ENCODE data around the gene GOLGA8M. TPM values are rescaled to one million over a fixed set of nuclear protein-coding genes. Genes with fewer than 3 reads are reported as not detected.
"Not testable (repeated sequence)": the region's sequence is repeated elsewhere in the genome, so short reads cannot be mapped to it uniquely, and the experiment has no call there.

GOLGA8M gene
- total and polyA plus RNA-seq, 2 of the 8 experiments (the other 6 are each of a cell fraction or from before 2014, with no cell fraction given) = not detected

GRCh38 chr15:28702427-28702826 is 9.8 kb downstream of the GOLGA8M start:
- not testable (repeated sequence) for H3K56ac ChIP-seq (replicated peaks; ENCODE audit: insufficient read length, low read depth, low read length); H3K4me2 ChIP-seq (ENCODE audit: insufficient read depth in 1 of 2, low read depth in 2 of 2, low read length in 2 of 2)
- 89% methylated on average over 10 of the region's 11 CpGs; no CpG with 5 or more reads in 1 of the 2 experiments for WGBS, 2 experiments (ENCODE audit: extremely low coverage in 1 of 2, insufficient coverage in 1 of 2, insufficient read length in 1 of 2, insufficient replicate concordance in 2 of 2, low coverage in 1 of 2, low lambda C conversion rate in 2 of 2, missing lambda C conversion rate in 1 of 2)

More at GRCh38 chr15:28702427-28702826, 9.8 kb downstream of the GOLGA8M start:
- H3K23me2 ChIP-seq (ENCODE audit: low read depth, low read length); CTCF ChIA-PET (ENCODE audit: partially characterized antibody); H3K18ac ChIP-seq (ENCODE audit: extremely low read depth, low read length); H2BK20ac ChIP-seq (ENCODE audit: low read length); DNase-seq (ENCODE audit: low read depth in 1 of 2, low spot score in 2 of 2); H3K9ac ChIP-seq (replicated peaks in 1 of 4; ENCODE audit: extremely low read depth in 1 of 4, low read depth in 3 of 4, low read length in 3 of 4); H4K20me1 ChIP-seq (replicated peaks in 1 of 2; ENCODE audit: control insufficient read depth in 1 of 2, insufficient read depth in 2 of 2, low read length in 2 of 2); FAIRE-seq; H2AK5ac ChIP-seq (ENCODE audit: low read depth, low read length); H2BK5ac ChIP-seq (ENCODE audit: low read depth, low read length); H3K23ac ChIP-seq (ENCODE audit: insufficient read length); H4K5ac ChIP-seq (ENCODE audit: insufficient read length, low read depth, low read length); H3K4ac ChIP-seq (replicated peaks; ENCODE audit: insufficient read length, low read depth, low read length); H2AFZ ChIP-seq (ENCODE audit: low read length); H3K79me2 ChIP-seq (ENCODE audit: control insufficient read depth in 1 of 2, insufficient read depth in 2 of 2, low read length in 2 of 2); H2BK120ac ChIP-seq (replicated peaks; ENCODE audit: low read depth, low read length); H3K27ac ChIP-seq (ENCODE audit: low read depth, low read length); H3K79me1 ChIP-seq (ENCODE audit: low read depth, low read length); H2BK15ac ChIP-seq (ENCODE audit: low read length); H4K8ac ChIP-seq (ENCODE audit: extremely low read depth, insufficient read depth, low read length); POLR2A ChIA-PET (ENCODE audit: partially characterized antibody); H4K91ac ChIP-seq (replicated peaks; ENCODE audit: insufficient read length, low read length); H3K4me3 ChIP-seq (ENCODE audit: extremely low read depth in 1 of 4, insufficient read depth in 2 of 4, low read depth in 3 of 4, low read length in 4 of 4); H3K36me3 ChIP-seq (ENCODE audit: control insufficient read depth in 2 of 4, insufficient read depth in 4 of 4, low read length in 3 of 4); H3K14ac ChIP-seq (ENCODE audit: insufficient read length); H3K4me1 ChIP-seq (replicated peaks in 1 of 4; ENCODE audit: control insufficient read depth in 3 of 4, insufficient read depth in 4 of 4, low read length in 3 of 4); H2BK12ac ChIP-seq (ENCODE audit: low read depth, low read length); H3K9me3 ChIP-seq (ENCODE audit: insufficient read depth in 2 of 2, low read depth in 1 of 2, low read length in 1 of 2); H3K27me3 ChIP-seq (replicated peaks in 1 of 4; ENCODE audit: control insufficient read depth in 3 of 4, extremely low read depth in 1 of 4, insufficient read depth in 3 of 4, low read length in 3 of 4): not testable (repeated sequence)
- TF ChIP-seq RAD21 (IDR thresholded peaks at IDR 0.05 in 1 of 2, conservative IDR thresholded peaks at IDR 0.05 in 1 of 2; ENCODE audit: low read depth in 2 of 2, low read length in 2 of 2) = peak; percentile 14 to 27; a peak in 3 of 4 replicates

All from H1 (cell line).